Calu3 (cell line): ENCODE data around the gene PGLYRP3. TPM values are rescaled to one million over a fixed set of nuclear protein-coding genes. Genes with fewer than 3 reads are reported as not detected.

Experiments used
- BruUV-seq: library from RNA; stranded (reverse); fragments of 400-500 nt; replicated peaks from 2 replicates; lab custom pipeline; 2021; lab: Mats Ljungman, UMichigan
- CTCF ChIA-PET: fragments of 300-600 bp; sonication (Branson Sonifier 250); formaldehyde crosslinking; loops from one replicate; lab custom pipeline; 2022; ENCODE audit warnings: antibody characterized with exemption; lab: Charles Lee
- DNase-seq: peaks from one replicate; pipeline ENCODE4 v3.0.0; 2022
- H3K27ac Mint-ChIP-seq: one replicate; pipeline ENCODE4 v1.8.0; 2022; ENCODE audit warnings: mixed read lengths; ENCODE audit not compliant: unreplicated experiment
- H3K27me3 Mint-ChIP-seq: one replicate; pipeline ENCODE4 v1.8.0; 2022; ENCODE audit warnings: mixed read lengths; ENCODE audit not compliant: unreplicated experiment
- H3K36me3 Mint-ChIP-seq: one replicate; pipeline ENCODE4 v1.8.0; 2022; ENCODE audit warnings: mild to moderate bottlenecking, moderate library complexity, mixed read lengths; ENCODE audit not compliant: insufficient read depth, unreplicated experiment
- H3K4me1 Mint-ChIP-seq: one replicate; pipeline ENCODE4 v1.8.0; 2022; ENCODE audit warnings: mild to moderate bottlenecking, low read depth, mixed read lengths; ENCODE audit not compliant: unreplicated experiment
- H3K4me3 Mint-ChIP-seq: one replicate; pipeline ENCODE4 v1.8.0; 2022; ENCODE audit warnings: mild to moderate bottlenecking, low read depth, moderate library complexity, mixed read lengths; ENCODE audit not compliant: unreplicated experiment
- H3K9me3 Mint-ChIP-seq: one replicate; pipeline ENCODE4 v1.8.0; 2022; ENCODE audit warnings: low read depth, mixed read lengths; ENCODE audit not compliant: unreplicated experiment
- intact Hi-C: fragments of 100-400 bp; cut with micrococcal nuclease; formaldehyde crosslinking; loops from one replicate; pipeline ENCODE4 v1.10.0; 2022; ENCODE audit not compliant: unreplicated experiment
- total RNA-seq: library from RNA; stranded (reverse); gene quantifications from 2 replicates; pipeline ENCODE4 v1.2.3, GENCODE V29; 2022
- TF ChIP-seq, protein P1 (sequence below): fragments of 200-600 bp; IDR thresholded peaks from one replicate; pipeline ENCODE4 v1.8.0; 2022; ENCODE audit warnings: antibody characterized with exemption; ENCODE audit not compliant: unreplicated experiment

Gene PGLYRP3
- total RNA-seq, 1 experiment from 2014 or later = not detected

DNA sequence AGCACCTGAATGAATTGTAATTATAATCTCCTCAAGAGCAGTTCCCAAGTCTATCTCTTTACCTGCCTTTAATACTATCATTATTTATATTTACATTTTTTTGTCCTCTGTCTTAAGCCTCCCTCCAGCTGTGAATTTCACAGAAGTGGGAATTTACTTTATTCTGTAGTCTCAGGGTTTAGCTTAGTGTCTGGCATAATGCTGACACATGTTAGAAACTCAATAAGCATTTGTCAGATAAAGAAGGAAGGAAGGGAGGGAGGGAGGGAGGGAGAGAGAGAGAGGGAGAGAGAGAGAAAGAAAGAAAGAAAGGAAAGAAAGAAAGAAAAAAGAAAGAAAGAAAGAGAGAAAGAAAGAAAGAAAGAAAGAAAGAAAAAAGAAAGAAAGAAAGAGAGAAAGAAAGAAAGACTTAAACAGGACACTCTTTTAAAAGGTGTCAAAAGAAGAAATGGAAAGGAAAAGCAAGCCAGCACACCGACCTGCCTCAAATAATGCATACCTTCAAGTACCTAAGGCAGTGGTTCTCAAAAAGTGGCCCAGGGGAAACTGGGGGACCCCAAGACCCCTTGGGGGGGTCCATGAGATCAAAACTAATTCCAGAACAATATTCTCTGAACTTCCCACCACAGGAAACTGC, 37.7 kb upstream of the PGLYRP3 start:
- H3K36me3 Mint-ChIP-seq = no peaks in the 10 kb centered on the region
- no TSS peak for BruUV-seq
- no peak overlapping the region for H3K27ac Mint-ChIP-seq

DNA sequence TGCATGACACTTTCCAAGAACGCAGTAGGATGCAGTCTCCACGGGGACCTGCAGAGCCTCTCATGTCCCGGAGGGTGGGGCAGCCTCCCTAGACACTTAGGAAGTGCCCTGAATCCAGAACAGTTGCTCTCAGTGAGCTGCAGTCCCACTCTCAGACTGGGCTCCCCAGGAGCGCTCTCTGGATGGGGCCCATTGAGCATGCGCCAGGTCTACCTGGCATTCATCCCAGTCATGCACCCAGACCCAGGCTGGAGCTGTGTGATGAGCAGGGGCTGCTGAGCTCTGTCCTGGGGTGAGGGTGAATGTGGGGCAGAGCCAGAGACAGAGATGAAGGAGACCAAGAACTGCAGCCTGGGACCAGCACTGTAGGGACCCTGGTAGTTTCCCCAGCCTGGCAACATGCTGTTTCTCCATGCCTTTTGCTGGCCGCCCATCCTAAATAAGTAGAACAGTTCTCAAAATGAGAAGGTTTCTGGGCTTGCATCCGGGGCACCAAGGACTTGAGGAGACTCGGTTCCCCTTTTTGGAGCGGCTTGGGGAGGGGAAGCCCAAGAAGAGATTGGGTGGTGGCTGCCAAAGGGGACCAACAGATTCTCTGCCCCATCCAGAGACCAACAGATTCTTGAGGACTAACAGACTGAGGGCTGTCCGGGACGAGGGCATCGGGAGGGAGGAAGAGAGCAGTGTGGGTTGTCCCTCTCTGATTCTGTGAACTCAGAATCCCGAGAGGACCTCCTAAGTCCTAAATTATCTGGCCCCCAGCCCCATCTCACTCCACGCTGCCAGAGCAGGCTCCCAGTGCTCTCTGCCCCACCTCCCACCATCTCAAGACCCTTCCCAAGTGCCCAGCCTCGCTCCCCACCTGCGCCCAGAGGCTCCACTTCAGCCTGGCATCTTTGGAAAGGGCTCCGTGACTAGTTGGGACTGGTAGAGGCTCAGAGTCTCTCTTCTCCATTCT, 36.9 kb upstream of the PGLYRP3 start:
- intact Hi-C loops = loop anchor here (5.0 to 10.0 kb wide), 2 partner anchors 218 to 635 kb away; partner anchors contain the start of genes RAB13 and S100A2
- Mint-ChIP-seq H3K9me3 (no peaks in the 10 kb centered on the region), H3K27me3 (peaks cover 71% of the 10 kb centered on the region), H3K27ac (no peak overlapping the region), H3K4me3 (no peak overlapping the region), H3K36me3 (no peaks in the 10 kb centered on the region), H3K4me1 (peaks cover 27% of the 10 kb centered on the region)
- TF ChIP-seq, protein P1, sequence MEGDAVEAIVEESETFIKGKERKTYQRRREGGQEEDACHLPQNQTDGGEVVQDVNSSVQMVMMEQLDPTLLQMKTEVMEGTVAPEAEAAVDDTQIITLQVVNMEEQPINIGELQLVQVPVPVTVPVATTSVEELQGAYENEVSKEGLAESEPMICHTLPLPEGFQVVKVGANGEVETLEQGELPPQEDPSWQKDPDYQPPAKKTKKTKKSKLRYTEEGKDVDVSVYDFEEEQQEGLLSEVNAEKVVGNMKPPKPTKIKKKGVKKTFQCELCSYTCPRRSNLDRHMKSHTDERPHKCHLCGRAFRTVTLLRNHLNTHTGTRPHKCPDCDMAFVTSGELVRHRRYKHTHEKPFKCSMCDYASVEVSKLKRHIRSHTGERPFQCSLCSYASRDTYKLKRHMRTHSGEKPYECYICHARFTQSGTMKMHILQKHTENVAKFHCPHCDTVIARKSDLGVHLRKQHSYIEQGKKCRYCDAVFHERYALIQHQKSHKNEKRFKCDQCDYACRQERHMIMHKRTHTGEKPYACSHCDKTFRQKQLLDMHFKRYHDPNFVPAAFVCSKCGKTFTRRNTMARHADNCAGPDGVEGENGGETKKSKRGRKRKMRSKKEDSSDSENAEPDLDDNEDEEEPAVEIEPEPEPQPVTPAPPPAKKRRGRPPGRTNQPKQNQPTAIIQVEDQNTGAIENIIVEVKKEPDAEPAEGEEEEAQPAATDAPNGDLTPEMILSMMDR = no peak
- CTCF ChIA-PET = interaction anchor here (0.6 to 0.7 kb wide), 2 partner anchors 194 to 283 kb away, joined by 4 to 6 read pairs; no protein-coding TSS in a partner anchor
- no peak for DNase-seq
- no TSS peak for BruUV-seq

More for the DNA sequence above, 37.7 kb upstream of the PGLYRP3 start:
- no peak for DNase-seq
- TF ChIP-seq, protein P1 = no peak
- CTCF ChIA-PET = interaction anchor here (0.6 to 0.7 kb wide), 2 partner anchors 195 to 282 kb away, joined by 4 to 6 read pairs; no protein-coding TSS in a partner anchor
- Mint-ChIP-seq H3K4me3 (no peak overlapping the region), H3K9me3 (no peaks in the 10 kb centered on the region), H3K4me1 (peaks cover 21% of the 10 kb centered on the region), H3K27me3 (peaks cover 71% of the 10 kb centered on the region)
- intact Hi-C loops = loop anchor here (5.0 to 10.0 kb wide), 2 partner anchors 217 to 634 kb away; partner anchors contain the start of genes RAB13 and S100A2

DNA sequence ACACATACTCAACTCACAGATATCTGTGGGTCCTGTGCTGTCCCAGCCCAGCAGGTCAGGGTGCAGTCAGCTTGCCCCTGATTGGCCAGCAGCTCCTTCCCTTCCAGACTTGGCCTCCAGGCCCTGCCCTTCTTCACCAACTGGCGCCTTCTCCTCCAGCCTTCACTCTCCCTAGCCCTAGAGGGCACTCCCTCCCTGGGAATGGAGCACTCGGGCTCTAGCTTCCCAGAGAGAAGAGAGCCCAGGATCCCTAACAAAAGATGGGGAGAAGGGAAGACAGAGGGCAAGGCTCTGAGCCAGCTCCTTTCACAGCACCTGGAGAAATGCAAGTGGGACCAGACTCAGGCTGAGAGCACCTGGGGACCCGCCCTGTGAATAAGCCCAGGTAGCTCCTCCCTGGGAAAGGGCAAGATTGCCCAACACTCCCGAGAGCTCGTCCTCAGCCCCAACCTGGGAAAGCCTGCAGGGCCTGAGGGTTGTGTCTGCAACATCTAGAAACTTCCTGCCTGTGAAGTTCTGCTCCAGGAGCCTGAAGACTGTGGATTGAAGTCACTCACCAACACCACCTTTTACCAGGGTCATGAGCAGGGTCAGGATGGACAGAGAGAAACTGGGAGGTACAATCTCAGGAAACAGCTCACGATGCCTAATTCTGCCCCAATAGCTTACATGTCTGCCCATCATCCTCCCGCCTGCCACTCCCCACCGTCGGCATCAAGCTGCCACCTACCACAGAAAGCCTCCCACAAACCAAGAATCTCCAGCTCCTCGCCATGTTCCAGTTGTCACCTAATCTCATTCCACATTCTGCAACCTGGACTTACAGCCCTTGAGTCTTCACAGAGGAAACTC, 36.0 kb upstream of the PGLYRP3 start, which contains the start of gene PGLYRP4:
Gene PGLYRP4 (minus strand): TSS at position 331 of the 852 bp plus-strand sequence. CDS start 909 bp downstream, outside the sequence.
- Mint-ChIP-seq H3K4me3 (no peak within 1 kb of the TSS), H3K27ac (no peak within 1 kb of the TSS), H3K9me3 (no peaks in the 10 kb centered on the region), H3K27me3 (peaks cover 75% of the 10 kb centered on the region), H3K36me3 (no peaks in the 10 kb centered on the region), H3K4me1 (peaks cover 36% of the 10 kb centered on the region)
- TF ChIP-seq, protein P1 = no peak
- intact Hi-C loops = no loop called here
- no peak for DNase-seq
- CTCF ChIA-PET = interaction anchor here (0.5 to 1.4 kb wide), 3 partner anchors 36 to 782 kb away, joined by 3 to 4 read pairs (median 3); no protein-coding TSS in a partner anchor
- no TSS peak for BruUV-seq
